Sigmoid colon (tissue), 7 donors: ENCODE data around the gene CHMP1A. TPM values are rescaled to one million over a fixed set of nuclear protein-coding genes. Genes with fewer than 3 reads are reported as not detected.

Experiments
- DNase-seq: peaks from one replicate; pipeline ENCODE4 v3.0.0-alpha.2; 2019
- H3K27ac ChIP-seq, 4 donors: fragments of 200-600 bp; sonication (generic); one replicate each; pipeline ENCODE4 v1.5.1; 2016 to 2019; ENCODE audit warnings: mild to moderate bottlenecking in 1 of 4
- H3K27me3 ChIP-seq, 3 donors: fragments of 200-600 bp; sonication (generic); one replicate each; pipeline ENCODE4 v1.5.1; 2019; ENCODE audit warnings: mild to moderate bottlenecking in 1 of 3
- H3K36me3 ChIP-seq, 4 donors: fragments of 200-600 bp; sonication (generic); one replicate each; pipeline ENCODE4 v1.5.1; 2016 to 2019
- H3K4me1 ChIP-seq, 4 donors: fragments of 200-600 bp; sonication (generic); one replicate each; pipeline ENCODE4 v1.5.1; 2017 to 2019
- H3K4me3 ChIP-seq, 4 donors: fragments of 200-600 bp; sonication (generic); one replicate each; pipeline ENCODE4 v1.5.1; 2017 to 2019; ENCODE audit warnings: mild to moderate bottlenecking in 2 of 4, moderate library complexity in 1 of 4
- H3K9me3 ChIP-seq, 4 donors: fragments of 200-600 bp in 3 of 4; sonication (generic) in 3 of 4; one replicate each; pipeline versions ENCODE4 v1.5.1 to v1.6.1; 2013 to 2019
- CTCF ChIP-seq, 4 experiments: fragments of 450-650 bp in 3 of 4; fragments of 200-600 bp in 1 of 4; IDR thresholded peaks; one replicate each; pipeline ENCODE4 v1.5.1; 2016 to 2019; ENCODE audit warnings: antibody characterized with exemption in 4 of 4, mild to moderate bottlenecking in 3 of 4, moderate library complexity in 2 of 4
- EP300 ChIP-seq, 4 donors: sonication (generic); formaldehyde crosslinking; IDR thresholded peaks; one replicate each; pipeline ENCODE4 v1.6.1; 2017; ENCODE audit warnings: antibody characterized with exemption in 4 of 4
- POLR2A ChIP-seq, 2 donors: fragments of 450-650 bp; IDR thresholded peaks; one replicate each; pipeline ENCODE4 v1.6.1; 2016; ENCODE audit warnings: antibody characterized with exemption in 2 of 2, mild to moderate bottlenecking in 2 of 2, moderate library complexity in 2 of 2
- POLR2AphosphoS5 ChIP-seq, 4 donors: sonication (generic); formaldehyde crosslinking; IDR thresholded peaks; one replicate each; pipeline ENCODE4 v1.6.1; 2017; ENCODE audit warnings: antibody characterized with exemption in 4 of 4
- WGBS, 2 donors: extraction: QIAGEN DNeasy Blood & Tissue Kit; methylation state at CpG; one replicate each; pipeline ENCODE4 v1.1.7; 2013; 5-methylcytosine and 5-hydroxymethylcytosine counted together
- intact Hi-C: fragments of 100-400 bp; cut with DNase I; formaldehyde crosslinking; loops from one replicate; pipeline ENCODE4 v1.15.1; 2023
- polyA plus RNA-seq, 3 donors: library from polyadenylated mRNA; stranded (reverse); fragments of 200-250 nt; gene quantifications; one replicate each; pipeline ENCODE4 v1.2.3, GENCODE V29; 2013
- total RNA-seq, 4 donors: library from RNA; depleted of rRNA; stranded (reverse); fragments of >200 nt; gene quantifications; one replicate each; pipeline ENCODE4 v1.1.0, GENCODE V29; 2016
- donor health status: healthy with polysubstance abuse.
- donor health status: Bipolar disorder and iron deficiency.
- donor health status: healthy.

Gene CHMP1A
- total and polyA plus RNA-seq, 7 donors: 42.8 to 157 (median 75.9) TPM

GRCh38 chr16:89599451-89599858 lies 58.1 kb downstream of the CHMP1A start:
- Histone ChIP-seq H3K27ac (no peak overlapping the region), H3K4me3 (no peak overlapping the region), H3K4me1 (peaks cover 0 to 8% (median 0%) of the 10 kb centered on the region in 4 donors), H3K9me3 (no peaks in the 10 kb centered on the region), H3K36me3 (no peaks in the 10 kb centered on the region), H3K27me3 (peaks cover 0 to 17% (median 8%) of the 10 kb centered on the region in 3 donors)
- no peak for DNase-seq
- intact Hi-C loops: no loop called here
- WGBS, 2 donors: 13 to 34% methylated on average over 8 of the region's 8 CpGs
- TF ChIP-seq POLR2A (IDR thresholded peaks at IDR 0.05) (no peak), EP300 (IDR thresholded peaks at IDR 0.05) (no peak)

- intact Hi-C loops: no loop called here
- DNase-seq: no peak
- Histone ChIP-seq H3K4me1 (peaks cover 0 to 8% (median 0%) of the 10 kb centered on the region in 4 donors), H3K27ac (no peak overlapping the region), H3K9me3 (no peaks in the 10 kb centered on the region), H3K36me3 (no peaks in the 10 kb centered on the region), H3K27me3 (peaks cover 0 to 13% (median 5%) of the 10 kb centered on the region in 3 donors), H3K4me3 (no peak overlapping the region)
- WGBS, 2 donors: 61 to 79% methylated on average over 14 of the region's 14 CpGs
- TF ChIP-seq CTCF (IDR thresholded peaks at IDR 0.05): no peak
- TF ChIP-seq POLR2A (IDR thresholded peaks at IDR 0.05): no peak
- no peak for TF ChIP-seq POLR2AphosphoS5 (IDR thresholded peaks at IDR 0.05)
- no peak for TF ChIP-seq EP300 (IDR thresholded peaks at IDR 0.05)
These were observed 59.3 kb downstream of the CHMP1A start for GRCh38 chr16:89598199-89598598.

GRCh38 chr16:89596957-89597649 lies 60.4 kb downstream of the CHMP1A start:
- TF ChIP-seq POLR2AphosphoS5 (IDR thresholded peaks at IDR 0.05) (no peak), CTCF (IDR thresholded peaks at IDR 0.05) (no peak), EP300 (IDR thresholded peaks at IDR 0.05) (no peak), POLR2A (IDR thresholded peaks at IDR 0.05) (no peak)
- DNase-seq: no peak
- Histone ChIP-seq H3K27me3 (peaks cover 0 to 2% (median 0%) of the 10 kb centered on the region in 3 donors), H3K27ac (no peak overlapping the region), H3K4me1 (peaks cover 0 to under 1% (median 0%) of the 10 kb centered on the region in 4 donors), H3K36me3 (no peaks in the 10 kb centered on the region), H3K4me3 (no peak overlapping the region), H3K9me3 (no peaks in the 10 kb centered on the region)
- 83 to 87% methylated on average over 19 of the region's 19 CpGs for WGBS, 2 donors
- intact Hi-C loops: no loop called here

- TF ChIP-seq POLR2AphosphoS5 (IDR thresholded peaks at IDR 0.05): no peak
- no peak for TF ChIP-seq POLR2A (IDR thresholded peaks at IDR 0.05)
- no peak for TF ChIP-seq CTCF (IDR thresholded peaks at IDR 0.05)
- TF ChIP-seq EP300 (IDR thresholded peaks at IDR 0.05): no peak
- WGBS, 2 donors: 91 to 92% methylated on average over 25 of the region's 25 CpGs
- Histone ChIP-seq H3K27ac (no peak overlapping the region), H3K27me3 (no peaks in the 10 kb centered on the region), H3K9me3 (no peaks in the 10 kb centered on the region), H3K4me1 (no peaks in the 10 kb centered on the region), H3K4me3 (no peak overlapping the region), H3K36me3 (no peaks in the 10 kb centered on the region)
- no peak for DNase-seq
- intact Hi-C loops: no loop called here
These were observed 61.3 kb downstream of the CHMP1A start for GRCh38 chr16:89596061-89596689.

GRCh38 chr16:89595330-89596060 lies 62.0 kb downstream of the CHMP1A start:
- Histone ChIP-seq H3K27me3 (no peaks in the 10 kb centered on the region), H3K4me3 (no peak overlapping the region), H3K9me3 (no peaks in the 10 kb centered on the region), H3K4me1 (no peaks in the 10 kb centered on the region), H3K36me3 (no peaks in the 10 kb centered on the region), H3K27ac (no peak overlapping the region)
- no peak for DNase-seq
- TF ChIP-seq POLR2A (IDR thresholded peaks at IDR 0.05) (no peak), CTCF (IDR thresholded peaks at IDR 0.05) (no peak), POLR2AphosphoS5 (IDR thresholded peaks at IDR 0.05) (no peak), EP300 (IDR thresholded peaks at IDR 0.05) (no peak)
- intact Hi-C loops: no loop called here
- 95 to 96% methylated on average over 47 of the region's 47 CpGs for WGBS, 2 donors
